GM12874 (cell line): ENCODE data around the gene FOXJ1.

Experiments
- TF ChIP-seq, protein P1 (sequence below): IDR thresholded peaks from 2 replicates; pipeline ENCODE4 v1.5.1; 2011; ENCODE audit warnings: low read depth, mild to moderate bottlenecking, control low read depth, low read length, moderate library complexity; ENCODE audit not compliant: insufficient read depth

The FOXJ1 gene

GRCh38 chr17:76134911-76135809, 5.9 kb downstream of the FOXJ1 start:
- TF ChIP-seq, protein P1, sequence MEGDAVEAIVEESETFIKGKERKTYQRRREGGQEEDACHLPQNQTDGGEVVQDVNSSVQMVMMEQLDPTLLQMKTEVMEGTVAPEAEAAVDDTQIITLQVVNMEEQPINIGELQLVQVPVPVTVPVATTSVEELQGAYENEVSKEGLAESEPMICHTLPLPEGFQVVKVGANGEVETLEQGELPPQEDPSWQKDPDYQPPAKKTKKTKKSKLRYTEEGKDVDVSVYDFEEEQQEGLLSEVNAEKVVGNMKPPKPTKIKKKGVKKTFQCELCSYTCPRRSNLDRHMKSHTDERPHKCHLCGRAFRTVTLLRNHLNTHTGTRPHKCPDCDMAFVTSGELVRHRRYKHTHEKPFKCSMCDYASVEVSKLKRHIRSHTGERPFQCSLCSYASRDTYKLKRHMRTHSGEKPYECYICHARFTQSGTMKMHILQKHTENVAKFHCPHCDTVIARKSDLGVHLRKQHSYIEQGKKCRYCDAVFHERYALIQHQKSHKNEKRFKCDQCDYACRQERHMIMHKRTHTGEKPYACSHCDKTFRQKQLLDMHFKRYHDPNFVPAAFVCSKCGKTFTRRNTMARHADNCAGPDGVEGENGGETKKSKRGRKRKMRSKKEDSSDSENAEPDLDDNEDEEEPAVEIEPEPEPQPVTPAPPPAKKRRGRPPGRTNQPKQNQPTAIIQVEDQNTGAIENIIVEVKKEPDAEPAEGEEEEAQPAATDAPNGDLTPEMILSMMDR = no peak

DNA sequence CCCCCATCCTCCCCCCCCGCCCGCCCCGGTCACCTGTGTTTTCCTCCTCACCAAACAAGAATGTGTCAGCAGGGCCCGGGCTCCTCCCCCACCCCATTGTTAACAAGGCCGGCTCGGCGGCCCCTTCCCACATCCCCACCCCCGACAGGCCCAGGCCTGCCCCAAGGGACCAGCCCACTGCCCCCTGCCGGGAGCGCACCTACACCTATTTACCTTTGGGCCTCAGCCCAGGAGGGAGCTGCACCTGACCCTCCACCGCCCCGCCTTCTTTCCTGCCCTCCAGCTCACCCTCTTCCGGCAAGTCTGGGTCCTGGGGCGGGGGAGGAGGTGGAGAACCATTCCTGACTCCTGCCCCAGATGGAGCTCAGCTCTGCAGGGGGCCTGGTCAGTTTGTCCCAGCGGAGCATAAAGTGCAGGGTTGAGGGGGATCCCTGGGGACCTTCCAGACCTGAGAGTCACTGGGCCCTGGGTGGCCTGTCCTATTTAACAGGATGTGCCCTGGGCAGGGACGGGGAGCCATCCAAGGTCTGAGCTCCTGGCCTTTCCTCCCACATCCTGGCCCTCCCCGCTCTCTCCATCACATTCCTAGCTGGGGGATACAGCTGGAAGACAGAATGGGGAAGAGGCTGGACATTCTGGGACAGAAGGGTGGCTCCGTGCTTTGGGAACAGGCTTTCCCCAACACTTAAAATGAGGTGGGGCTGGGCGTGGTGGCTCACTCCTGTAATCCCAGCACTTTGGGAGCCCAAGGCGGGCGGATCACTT, 8.3 kb downstream of the FOXJ1 start:
- TF ChIP-seq, protein P1 = no peak

DNA sequence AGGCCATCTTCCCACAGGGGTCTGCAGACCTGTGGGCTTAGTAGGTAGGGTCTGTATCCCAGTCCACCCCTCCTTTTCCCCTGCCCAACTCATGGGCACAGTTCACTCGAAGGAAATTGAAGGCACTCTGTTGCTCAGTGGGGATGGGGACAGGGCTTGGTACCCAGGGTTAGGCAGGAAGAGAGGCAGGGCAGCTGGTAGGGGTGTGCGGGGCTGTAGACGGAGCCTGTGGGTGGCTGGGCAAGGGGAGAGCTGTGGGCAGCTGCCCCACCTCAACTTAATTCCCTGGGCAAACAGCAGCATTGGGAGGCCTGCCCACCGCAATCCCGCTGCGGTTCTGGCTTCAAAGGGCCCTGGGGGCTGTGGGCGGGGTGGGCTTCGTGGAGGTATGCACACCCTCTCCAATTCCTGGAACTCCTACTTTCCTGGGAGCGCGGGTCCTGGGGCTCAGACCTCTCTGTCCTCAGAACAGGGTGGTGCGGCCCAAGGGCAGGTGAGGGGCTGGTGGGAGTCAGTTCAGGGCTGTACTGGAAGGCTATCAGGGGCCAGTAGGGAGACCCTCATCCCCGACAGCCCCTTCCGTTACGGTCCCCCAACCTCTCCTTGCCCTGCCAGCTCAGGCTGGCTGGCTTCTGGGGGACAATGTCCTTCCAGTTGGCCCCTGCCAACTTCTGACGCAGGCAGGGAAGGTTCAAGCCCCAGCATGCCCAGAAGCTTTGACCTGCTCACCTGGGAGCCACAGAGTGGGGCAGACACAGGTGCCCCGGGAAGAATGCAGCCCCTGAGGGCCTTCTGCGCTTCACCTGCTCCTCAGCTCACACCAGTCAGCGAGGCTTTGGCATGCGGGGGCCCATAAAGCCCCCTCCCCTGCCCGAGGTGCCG, 9.1 kb downstream of the FOXJ1 start:
- TF ChIP-seq, protein P1 = no peak

DNA sequence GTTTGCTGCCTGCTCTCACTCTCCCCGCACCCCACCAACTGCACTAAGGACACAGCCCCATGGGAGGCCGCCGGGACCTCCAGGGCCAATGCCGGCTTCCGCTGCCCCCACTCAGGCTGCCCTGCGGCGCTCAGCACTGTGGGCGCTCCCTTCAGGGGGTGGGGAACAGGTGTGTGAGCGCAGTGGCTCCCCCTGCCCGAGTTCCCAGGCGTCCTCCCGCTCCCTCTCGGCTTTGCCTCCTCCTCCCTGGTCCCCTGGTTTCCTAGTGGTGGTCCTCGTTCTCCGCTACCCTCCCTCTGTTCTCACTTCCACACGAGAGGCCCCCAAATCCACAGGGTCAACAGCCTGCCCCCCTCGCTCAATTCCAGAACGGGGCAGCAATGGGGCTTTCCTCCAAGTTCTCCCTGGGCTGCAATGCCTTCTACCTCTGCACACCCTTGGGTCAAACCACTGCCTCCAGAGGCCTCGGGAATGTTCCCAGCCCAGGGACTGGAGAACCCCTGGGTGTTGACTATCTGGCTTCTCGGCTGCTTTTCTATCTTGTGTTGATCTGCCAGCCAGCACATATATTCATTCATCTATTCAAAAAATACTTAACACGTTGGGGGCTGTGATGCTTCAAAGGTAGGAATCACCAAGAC, 9.9 kb downstream of the FOXJ1 start:
- TF ChIP-seq, protein P1 = no peak

GRCh38 chr17:76130473-76130872, 10.6 kb downstream of the FOXJ1 start:
- TF ChIP-seq, protein P1 = no peak

DNA sequence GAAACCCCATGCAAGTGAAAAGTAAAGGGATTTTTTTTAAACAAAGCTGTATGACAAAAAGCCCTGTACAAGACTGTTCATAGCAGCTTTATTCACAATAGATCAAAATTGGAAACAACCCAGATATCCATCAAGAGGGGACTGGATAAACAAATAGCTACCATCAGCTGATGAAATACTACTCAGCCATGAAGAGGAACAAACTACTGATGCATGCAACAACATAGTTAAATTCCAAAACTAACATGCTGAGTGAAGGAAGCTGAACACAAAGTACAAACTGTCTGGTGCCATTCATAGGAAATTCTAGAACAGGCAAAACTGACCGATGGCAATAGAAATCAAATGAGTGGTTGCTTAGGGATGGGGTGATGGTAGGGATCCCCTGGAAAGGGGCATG, 15.1 kb downstream of the FOXJ1 start:
- TF ChIP-seq, protein P1 = no peak
